Measurements from ENCODE around the gene EEFSEC.
A peak's percentile ranks its signal among the peaks of the same experiment; 100 is the strongest.

EEFSEC gene

DNA sequence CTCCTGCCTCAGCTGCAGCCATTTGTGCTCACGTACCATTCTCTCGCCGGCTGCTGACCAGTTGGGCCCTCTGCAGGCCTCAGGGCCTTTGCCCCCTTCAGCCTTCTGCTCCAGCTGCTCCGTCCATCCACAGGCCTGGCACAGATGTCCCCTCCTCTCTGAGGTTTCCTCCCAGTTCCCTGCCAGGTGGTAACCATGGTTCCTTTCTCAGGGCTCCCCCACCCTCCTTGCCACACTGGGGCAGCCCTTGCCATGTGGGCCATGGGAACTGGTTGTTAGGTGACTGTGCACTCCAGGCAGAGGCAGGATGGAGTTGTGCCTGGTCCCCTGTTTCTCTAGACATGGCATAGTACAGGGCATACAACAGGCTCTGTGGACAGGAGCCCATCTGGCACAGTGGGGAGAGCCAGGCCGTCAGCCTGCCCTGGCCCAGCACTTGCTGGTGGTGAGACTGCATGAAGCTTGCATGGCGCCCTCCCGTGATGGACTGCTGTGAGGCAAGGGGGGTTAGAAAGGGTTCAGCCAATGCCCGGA is 164.5 kb downstream of the EEFSEC start:
- DNase-seq (ENCODE audit: low spot score) = no peak

DNA sequence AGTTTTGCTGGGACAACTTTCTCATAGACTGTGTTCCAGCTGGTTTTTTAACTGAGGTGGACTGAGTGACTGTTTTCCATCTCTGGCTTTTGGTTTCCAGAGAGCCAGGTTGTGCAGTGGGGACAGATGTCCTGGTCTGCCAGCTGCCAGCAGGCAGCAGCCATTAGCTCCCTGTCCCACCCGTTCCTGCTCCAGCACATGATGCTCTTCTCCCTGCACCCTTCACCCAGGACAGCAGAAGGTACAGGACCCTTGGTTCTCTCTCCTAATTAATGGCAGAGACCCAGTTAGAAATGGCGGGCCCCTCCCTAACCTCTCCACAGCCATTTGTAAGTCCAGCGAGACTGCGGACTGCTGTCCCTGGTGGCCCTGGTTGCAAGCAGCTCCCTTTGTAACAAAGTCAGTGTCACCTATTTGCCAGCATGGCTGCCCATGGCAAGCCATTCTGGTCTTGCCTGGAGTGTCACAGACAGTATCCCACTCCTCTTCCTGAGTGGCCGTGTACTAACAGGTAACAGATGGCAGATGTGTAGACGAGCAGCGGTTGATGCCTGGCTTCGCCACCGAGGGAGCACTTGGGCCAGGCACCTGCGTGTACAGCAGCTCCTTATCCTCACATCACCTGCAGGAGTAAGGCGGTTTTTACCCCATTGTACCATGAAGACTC is 165.1 kb downstream of the EEFSEC start:
- DNase-seq (ENCODE audit: low spot score) = no peak

GRCh38 chr3:128319107-128319506 is 165.8 kb downstream of the EEFSEC start:
- DNase-seq (ENCODE audit: low spot score) = no peak

DNA sequence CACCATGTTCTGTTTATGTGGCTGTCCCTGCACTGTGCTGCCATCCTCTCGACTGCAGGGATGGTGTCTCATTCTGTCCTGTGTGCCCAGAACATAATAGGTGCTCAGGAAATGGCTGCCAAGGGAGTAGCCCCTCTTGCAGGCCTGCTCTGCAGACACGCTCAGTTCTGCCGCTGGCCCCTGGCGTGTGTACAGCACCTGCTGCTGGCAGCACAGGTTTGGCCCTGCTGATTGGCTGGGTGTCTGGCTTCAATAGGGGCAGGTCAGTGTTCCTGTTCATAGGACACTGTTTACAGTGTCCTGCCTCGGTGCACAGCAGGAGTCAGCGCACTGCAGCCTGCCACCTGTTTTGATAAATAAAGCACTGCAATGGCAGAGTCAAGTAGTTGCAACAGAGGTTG is 166.5 kb downstream of the EEFSEC start:
- no peak for DNase-seq (ENCODE audit: low spot score)

GRCh38 chr3:128320551-128321340 is 167.5 kb downstream of the EEFSEC start:
- no peak for DNase-seq (ENCODE audit: low spot score)

DNA sequence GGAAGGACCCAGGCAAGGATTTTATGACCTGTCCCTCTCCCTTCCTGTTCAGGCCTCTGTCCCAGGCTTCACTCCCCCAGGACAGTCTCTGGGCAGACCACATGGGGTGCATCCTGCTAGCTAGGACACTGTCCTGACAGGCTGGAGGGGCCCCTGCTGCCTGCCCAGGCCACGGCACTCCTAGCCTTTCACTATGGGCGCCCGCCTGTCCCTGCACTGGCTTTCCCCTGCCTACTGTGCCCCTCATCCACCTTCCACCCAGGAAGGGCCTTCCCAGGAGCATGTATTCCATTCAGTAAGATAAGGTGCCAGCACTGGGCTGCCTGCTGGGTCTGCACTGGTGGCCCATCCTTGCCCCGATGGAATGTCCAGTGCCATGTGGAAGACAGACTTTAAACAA is 168.1 kb downstream of the EEFSEC start:
- DNase-seq (ENCODE audit: low spot score) = no peak

DNA sequence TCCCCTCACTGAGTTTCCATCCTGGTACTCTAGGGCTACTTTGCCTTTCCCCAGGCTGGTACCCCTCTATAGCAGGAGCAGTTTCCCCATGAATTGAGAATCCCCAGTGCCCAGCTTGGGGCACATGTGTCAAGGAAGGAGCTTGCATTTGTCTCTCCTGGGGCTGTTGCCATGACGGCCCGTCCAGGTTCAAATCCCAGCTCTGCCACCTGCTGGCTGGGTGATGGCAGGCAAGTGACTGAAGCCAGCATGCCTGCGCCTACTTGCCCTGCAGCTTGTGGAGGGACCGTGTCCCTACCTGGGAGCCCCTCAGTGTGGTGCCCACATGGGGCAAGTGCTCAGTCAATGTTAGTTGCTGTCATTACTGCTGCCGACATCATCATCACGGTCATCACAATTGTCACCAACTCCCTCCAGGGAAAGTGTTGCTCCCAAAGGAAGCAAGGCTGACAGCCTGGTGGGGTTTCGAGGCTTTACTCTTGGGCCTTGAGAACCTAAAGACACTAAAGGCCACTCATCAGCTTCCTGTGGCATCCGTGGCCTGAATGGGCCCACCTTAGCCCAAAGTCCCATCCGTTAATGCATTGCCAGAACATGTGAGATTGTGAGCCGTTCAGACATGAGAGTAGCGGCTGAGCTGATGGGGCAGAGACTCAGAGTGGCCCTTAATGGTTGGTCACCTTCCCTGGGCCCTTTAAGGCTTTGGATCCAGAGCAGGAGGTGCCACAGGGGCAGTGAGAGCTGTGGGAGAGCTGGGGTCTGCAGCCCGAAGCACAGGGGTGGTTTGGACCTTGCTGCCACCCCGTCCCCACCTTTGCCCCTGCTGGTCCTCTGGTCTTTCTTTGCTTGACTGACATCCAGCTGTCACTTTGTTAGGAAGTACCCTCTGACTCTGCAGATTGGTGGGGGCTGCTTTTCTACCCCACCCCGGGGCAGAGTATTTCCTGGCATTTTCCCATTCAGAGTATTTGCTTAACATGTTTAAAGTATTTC is 169.0 kb downstream of the EEFSEC start:
- DNase-seq (ENCODE audit: low spot score) = peak; percentile 55

DNA sequence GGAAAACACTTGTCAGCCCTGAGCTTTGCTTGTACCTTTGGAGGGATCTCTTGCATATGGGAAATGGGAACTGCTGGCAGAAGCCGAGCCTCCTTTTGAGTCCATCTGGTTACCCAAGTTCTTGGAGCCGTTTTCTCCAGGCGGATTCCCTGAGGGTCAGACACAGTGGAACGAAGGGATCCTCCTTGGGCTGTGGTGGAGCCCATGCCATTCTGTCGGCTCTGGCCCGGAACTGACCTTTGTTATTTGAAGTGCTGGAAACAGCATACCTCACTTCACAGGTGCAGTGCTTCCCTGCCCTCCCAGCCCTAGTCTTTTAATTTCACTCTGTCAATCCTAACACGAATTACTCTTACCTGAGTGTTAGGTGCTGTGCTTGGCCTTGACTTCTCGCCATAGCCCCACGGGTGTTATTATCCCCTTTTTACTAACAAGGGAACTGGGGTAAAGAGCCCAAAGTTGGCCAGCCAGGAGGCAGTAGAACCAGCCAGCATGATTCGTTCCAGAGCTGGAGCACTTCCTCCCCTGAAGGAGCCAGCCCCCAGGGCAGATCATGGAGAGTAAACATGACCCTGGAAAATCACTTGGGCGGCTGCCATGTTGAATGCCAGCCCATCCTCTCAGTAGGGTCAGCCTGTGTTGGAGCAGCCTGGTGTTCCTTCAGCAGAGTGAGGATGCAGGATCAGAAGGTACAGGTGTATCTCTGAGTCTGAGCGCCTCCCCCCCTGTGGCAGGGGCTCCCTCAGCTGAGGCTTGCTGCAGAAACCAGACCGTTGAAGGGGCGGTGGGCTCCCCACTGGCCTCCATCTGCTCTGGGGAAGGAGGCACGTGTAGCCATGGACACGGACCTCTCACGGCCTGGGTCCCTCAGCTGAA is 170.2 kb downstream of the EEFSEC start:
- no peak for DNase-seq (ENCODE audit: low spot score)

DNA sequence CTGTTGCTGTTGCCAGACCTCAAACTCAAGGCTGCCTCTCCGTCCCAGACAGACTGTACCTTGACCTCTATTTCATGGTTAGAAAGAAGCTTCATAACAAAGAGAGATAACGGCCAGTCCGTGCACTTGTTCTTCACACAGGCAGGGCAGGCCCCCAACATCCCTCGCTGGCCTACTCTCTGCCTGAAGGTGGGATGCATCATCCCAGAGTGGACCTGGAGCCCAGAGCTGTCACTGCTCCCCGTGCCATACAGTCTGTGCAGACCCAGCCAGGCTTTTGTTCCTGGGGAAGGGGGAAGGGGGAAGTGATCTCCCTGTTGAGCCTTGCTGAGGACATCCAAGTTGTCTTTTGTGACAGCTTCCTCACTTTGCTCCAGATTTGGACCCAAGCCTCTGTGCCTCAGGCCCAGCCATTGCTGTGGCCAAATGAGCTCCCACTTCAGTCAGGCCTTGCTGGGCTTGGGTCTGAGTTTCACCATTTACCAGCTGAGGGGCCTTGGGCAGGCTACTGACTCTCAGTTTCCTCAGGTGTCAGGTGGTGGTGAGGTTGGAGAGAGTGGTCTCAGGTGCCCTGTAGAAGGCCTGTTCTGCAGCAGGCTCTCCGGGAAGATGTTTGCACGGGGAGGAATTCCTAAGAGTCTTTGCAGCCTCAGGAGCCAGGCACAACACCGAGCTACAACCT is 171.8 kb downstream of the EEFSEC start:
- no peak for DNase-seq (ENCODE audit: low spot score)

DNA sequence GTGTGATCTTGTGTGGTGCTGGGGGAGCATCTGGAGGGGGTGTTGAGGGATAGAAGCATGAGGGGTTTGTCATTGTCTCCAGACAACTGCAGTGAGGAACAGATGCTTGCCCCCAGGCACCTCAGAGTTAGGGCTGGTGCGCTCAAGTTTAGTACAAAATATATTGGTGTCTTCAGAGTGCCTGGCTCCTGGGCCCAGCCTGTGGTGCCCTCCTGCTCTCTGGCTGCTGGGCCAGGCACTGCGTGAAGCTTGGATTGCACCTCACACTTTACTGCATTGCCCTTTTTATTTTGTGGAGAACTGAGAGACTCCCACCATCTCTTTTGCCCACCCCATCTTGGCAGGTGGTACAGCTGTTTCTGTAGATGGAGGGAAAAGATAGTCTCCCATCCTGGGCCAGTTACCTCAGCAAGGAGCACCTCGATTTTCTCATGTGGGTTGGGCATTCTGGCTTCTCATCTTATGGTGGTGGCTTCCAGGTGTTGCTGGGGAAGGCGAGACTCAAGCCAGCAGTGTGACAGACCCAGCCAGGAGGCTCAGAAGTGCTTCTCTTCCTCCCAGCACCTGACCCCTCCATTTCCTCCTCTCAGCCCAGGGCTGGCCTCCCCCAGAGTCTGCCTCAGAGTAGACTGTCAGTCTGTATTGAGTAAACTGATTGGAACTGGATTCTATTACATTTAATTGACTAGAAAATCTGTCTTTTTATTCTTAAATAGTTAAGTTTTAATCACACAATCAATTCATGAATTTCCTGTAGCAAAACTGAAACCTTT is 173.0 kb downstream of the EEFSEC start:
- DNase-seq (ENCODE audit: low spot score) = no peak

DNA sequence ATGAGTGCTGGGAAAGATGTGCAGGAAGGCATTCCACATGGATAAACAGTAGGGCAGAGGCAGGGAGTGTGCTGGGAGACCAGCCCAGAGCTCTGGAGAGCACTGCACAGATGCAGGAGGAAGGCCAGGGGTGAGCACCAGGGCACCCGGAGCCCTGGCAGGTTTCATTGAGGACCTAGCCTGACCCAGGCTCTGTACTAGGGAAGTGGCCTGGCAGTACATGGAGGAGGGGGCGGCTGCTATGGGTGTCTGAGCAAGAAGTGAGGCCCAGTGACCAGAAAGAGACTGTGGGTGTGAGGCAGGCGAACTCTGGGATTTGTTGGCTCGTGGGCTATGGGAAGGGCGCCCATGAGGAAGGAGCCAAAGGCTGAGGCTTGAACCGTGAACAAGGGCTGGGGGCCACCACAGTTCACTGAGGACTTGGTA is 174.3 kb downstream of the EEFSEC start:
- no peak for DNase-seq (ENCODE audit: low spot score)

GRCh38 chr3:128328546-128329458 is 175.5 kb downstream of the EEFSEC start:
- no peak for DNase-seq (ENCODE audit: low spot score)

- no peak for DNase-seq (ENCODE audit: low spot score)
Observed at GRCh38 chr3:128329491-128330213, 176.4 kb downstream of the EEFSEC start.

DNA sequence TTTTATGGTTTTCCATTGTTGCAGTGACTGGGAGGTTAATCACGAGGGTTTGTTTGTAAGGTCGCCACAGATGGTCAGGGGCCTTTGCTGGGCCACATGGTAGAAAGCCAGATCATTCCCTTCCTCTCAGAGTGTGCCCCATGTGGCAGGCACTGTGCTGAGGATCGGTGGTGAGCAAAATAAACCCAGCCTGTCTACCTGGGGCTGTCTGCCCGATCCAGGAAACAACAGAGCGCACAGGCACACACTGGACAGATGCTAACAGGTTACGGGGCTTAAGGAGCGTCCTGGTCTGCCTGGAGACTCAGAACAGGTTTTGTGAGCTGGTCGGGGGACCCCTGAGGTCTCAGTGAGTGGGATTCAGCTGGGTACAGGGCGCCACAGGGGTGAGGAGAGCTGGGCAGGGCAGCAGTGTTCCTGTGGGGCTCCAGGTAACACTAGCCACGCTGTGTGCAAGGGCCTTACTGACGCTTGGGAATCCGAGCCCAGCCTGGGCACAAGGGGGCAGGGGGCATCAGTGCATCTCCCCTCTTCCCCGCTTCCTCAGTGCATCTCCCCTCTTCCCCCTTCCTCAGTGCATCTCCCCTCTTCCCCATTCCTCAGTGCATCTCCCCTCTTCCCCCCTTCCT is 177.0 kb downstream of the EEFSEC start:
- DNase-seq (ENCODE audit: low spot score) = no peak

GRCh38 chr3:128334086-128334645 is 180.9 kb downstream of the EEFSEC start:
- DNase-seq (ENCODE audit: low spot score) = no peak

GRCh38 chr3:128334766-128335165 is 181.5 kb downstream of the EEFSEC start:
- no peak for DNase-seq (ENCODE audit: low spot score)

DNA sequence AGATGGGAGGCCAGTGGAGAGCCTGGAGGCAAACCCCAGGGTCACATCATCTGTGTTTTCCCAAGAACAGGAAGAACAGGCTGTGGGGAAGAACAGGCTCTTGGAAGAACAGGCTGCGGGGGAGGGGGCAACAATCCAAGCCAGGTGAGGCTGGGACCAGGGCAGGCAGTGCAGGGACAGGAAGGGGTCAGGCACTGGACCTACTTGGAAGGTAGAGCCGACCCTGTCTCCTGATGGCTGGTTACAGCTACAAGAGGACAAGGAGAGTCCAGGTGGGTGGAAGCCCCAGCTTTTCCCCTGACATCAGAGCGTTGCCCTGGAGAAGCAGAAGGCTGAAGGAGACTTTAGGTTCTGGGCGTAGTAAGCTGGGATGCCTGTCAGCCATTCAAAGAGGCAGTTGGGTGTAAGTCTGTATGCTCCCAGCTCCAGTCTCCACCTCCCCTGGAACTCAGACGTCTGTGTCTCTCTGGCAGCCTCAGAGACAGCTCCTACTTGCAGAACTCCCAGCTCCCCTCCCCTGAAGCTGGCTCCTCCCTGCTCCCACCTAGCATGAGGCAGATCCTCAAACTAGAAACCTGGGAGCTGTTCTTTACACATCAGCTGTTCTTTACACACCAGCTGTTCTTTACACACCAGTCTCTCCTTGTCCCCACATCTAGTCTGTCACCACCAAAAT is 182.5 kb downstream of the EEFSEC start:
- DNase-seq (ENCODE audit: low spot score) = no peak

Data from GM03348 (cell line).